Thyroid gland (tissue), 4 donors: ENCODE results near the gene METTL6.

Experiments used
- CTCF ChIP-seq, 6 experiments: fragments of 200-600 bp in 3 of 6; fragments of 450-650 bp in 3 of 6; sonication (generic) in 3 of 6; IDR thresholded peaks; one replicate each; pipeline ENCODE4 v1.5.1; 2016 to 2019; ENCODE audit warnings: antibody characterized with exemption in 6 of 6, mild to moderate bottlenecking in 2 of 6, inconsistent platforms in 1 of 6, moderate library complexity in 1 of 6
- POLR2A ChIP-seq, 2 donors: fragments of 450-650 bp; IDR thresholded peaks; one replicate each; pipeline ENCODE4 v1.6.1; 2017; ENCODE audit warnings: antibody characterized with exemption in 2 of 2, mild to moderate bottlenecking in 2 of 2, moderate library complexity in 1 of 2

- TF ChIP-seq POLR2A (IDR thresholded peaks at IDR 0.05), result no peak
- no peak for TF ChIP-seq CTCF (IDR thresholded peaks at IDR 0.05)
Measured at GRCh38 chr3:15384510-15385237, 42.7 kb downstream of the METTL6 start.
